HG03558 (cell line): Measurements from ENCODE around the gene SLC25A43.
"Not testable (repeated sequence)": the region's sequence is repeated elsewhere in the genome, so short reads cannot be mapped to it uniquely, and the experiment has no call there.

ENCODE experiments used
- ATAC-seq: cut with Tn5 transposase; IDR thresholded peaks from one replicate; pipeline ENCODE4 v1.9.1; 2021; ENCODE audit warnings: moderate number of reproducible peaks; ENCODE audit not compliant: unreplicated experiment; ENCODE audit errors: extremely low read depth

Gene SLC25A43

DNA sequence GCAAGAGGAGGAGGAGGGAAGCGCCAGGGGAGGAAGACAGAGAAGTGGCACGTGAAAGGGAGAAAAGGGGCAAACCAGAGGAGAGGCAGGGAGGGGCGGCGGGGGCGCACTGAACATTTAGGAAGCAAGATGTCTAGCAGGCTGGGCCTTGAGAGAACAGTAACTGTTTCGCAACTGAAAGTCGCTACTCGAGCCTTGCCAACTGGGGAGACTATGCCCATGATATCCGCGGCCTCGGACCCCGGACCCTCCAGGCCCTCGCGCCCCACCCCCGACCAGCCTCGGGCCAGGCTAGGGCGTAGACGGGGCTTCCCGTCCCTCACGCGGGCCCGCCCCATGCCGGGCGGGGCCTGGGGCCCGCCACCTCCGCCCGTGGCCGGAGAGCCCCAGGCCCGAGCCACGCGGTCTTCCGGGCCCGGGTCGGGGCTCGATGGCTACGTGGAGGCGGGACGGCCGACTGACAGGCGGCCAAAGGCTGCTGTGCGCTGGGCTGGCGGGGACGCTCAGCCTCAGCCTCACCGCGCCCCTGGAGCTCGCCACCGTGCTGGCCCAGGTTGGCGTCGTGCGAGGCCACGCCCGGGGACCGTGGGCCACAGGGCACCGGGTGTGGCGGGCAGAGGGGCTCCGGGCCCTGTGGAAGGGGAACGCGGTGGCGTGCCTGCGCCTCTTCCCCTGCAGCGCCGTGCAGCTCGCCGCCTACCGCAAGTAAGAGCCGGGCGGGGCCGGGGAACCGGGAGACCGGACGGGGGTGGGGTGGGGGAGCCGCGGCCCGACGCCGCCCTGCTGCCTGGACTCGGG, at the start of gene SLC25A43:
Gene SLC25A43, plus strand, starts transcription at position 363 of the 798 bp plus-strand sequence. Its CDS starts 68 bp downstream, at position 431.
- ATAC-seq, result peak; percentile 68

GRCh38 chrX:119359618-119360382, 39.3 kb upstream of the SLC25A43 start:
- ATAC-seq, result no peak

- ATAC-seq, result not testable (repeated sequence)
Observed at GRCh38 chrX:119361451-119361850, 37.7 kb upstream of the SLC25A43 start.

- not testable (repeated sequence) for ATAC-seq
Observed at GRCh38 chrX:119362074-119362473, 37.1 kb upstream of the SLC25A43 start.

DNA sequence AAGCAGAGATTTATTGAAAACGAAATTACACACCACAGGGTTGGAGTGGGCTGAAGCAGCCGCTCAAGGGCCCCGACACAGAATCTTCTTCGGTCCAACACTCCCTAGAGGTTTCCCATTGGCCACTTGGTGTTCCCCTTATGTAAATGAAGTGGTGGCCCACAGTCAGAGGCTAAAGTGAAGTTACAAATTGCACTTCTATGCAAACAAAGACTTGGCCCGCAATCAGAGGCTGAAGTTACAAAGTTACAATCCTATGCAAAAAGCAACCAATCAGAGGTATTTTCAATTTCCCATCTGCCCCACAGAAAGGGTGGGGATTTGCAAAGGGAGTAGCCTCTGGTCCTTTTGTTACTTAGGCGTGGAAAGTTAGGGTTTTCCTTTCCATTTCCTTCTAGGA, 35.7 kb upstream of the SLC25A43 start:
- ATAC-seq, result no peak

GRCh38 chrX:119371861-119372260, 27.3 kb upstream of the SLC25A43 start:
- ATAC-seq, result not testable (repeated sequence)

GRCh38 chrX:119374736-119375135, 24.4 kb upstream of the SLC25A43 start:
- ATAC-seq, result no peak

- no peak for ATAC-seq
Observed at GRCh38 chrX:119375561-119375960, 23.6 kb upstream of the SLC25A43 start.

DNA sequence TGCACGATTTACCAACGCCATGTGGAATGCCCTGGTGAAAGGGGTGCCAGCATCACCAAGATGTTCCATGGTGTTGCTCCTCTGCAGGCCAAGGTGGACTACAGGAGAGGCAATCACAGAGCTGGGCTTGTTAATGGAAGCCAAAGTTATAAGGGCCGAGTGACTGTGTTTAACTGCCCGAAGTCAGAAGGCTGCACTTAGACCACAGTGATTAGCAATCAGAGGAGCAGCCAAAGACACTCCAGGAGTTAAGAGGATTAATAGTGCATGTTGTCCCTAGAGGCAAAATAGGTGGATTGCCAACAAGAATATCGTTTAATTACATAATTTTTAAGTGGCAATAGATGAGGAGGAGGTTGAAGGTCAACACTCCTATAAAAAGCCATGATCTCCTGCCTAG, 22.8 kb upstream of the SLC25A43 start:
- no peak for ATAC-seq

DNA sequence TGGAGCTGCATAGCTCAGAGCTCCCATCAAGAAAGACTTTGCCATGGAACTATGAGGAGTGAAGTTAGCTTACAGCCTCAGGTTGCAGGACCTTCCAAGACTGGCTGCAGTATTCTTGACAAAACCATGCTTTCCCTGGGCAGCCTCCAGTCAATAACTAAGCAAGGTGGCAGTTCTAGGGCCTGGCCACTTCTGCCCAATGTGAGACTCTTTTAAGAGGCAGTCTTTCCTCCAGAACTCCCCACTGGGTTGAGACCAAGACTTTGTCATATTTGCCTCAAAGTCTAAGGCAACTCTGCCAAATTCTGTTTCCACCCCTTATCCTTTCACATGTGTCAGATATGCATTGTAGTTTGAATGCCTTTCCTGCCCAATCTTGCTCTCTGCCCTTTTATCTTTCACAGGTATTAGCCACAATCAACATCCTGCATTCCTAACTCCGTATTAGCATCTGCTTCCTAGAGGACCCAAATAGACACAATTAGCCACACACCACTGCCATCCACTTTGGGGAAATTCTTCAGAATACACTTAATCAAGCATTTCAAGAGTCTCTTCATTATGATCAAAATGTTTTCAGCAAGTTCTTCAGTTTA, 17.7 kb upstream of the SLC25A43 start:
- no peak for ATAC-seq

- no peak for ATAC-seq
Observed at GRCh38 chrX:119382606-119383005, 16.5 kb upstream of the SLC25A43 start.

DNA sequence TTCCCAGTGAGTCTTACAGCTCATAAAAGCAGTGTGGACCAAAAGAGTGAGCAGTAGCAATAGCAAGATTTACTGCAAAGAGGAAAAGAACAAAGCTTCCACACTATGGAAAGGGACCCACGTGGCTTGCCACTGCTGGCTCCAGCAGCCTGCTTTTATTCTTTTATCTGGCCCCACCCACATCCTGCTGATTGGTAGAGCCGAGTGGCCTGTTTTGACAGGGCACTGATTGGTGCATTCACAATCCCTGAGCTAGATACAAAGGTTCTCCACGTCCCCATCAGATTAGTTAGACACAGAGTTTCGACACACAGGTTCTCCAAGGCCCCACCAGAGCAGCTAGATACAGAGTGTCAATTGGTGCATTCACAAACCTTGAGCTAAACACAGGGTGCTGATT, 12.5 kb upstream of the SLC25A43 start:
- ATAC-seq, result not testable (repeated sequence)

GRCh38 chrX:119387426-119387825, 11.7 kb upstream of the SLC25A43 start:
- not testable (repeated sequence) for ATAC-seq

DNA sequence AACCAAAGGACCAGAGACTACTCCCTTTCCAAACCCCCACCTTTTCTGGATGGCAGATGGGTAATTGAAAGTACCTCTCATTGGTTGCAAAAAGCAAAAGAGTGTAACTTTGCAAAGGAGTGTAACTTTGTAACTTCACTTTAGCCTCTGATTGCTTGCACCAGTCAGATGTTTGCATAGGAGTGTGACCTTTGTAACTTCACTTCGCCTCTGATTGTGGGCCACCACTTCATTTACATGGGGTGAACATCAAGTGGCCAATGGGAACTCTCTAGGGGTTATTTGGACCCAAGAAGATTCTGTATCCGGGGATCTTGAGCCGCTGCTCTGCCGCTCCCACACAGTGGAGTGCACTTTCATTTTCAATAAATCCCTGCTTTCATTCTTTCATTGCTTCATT, 9.9 kb upstream of the SLC25A43 start:
- no peak for ATAC-seq

DNA sequence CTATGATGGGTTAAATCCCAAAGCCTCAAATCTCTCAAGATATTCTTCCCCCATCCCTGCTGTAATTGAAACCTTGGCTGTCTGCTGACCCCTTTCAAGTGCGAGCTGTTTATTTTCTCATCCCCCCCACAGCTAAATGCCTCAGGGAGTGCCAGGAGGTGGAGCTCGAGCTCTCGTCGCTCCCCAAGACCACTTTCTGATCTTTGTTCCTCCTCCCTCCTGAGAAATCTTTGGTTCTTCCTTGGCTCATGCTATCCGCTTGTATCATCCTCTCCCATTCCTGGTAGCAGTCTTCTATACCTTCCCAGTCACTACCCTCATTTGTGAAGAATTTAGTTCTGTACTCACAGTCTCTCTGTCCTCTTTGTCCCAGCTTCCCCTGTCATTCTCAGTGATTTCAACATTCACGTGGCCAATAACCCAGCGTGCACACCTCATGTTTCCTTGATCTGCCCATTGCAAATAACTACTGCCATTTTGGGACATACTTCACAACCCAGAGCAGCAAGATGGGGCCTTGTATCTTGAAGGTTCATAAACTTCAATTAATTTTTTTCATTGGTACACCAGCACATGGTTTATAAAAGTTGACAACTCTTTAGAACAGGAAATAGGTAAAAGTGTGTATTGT, 9.2 kb upstream of the SLC25A43 start:
- ATAC-seq, result no peak

DNA sequence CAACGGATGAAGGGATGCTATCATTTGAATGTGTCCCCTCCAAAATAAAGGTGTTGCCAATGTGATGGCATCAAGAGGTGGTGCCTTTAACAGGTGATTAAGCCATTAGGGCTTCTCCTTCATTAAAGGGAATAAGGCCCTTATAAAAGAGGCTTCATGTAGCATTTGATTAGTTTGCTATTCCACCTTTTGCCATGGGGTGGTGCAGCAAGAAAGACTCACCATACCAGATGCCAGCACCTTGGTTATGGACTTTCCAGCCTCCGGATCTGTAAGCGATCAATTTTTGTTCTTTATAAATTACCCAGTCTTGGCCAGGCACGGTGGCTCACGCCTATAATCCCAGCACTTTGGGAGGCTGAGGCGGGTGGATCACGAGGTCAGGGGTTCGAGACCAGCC, 7.9 kb upstream of the SLC25A43 start:
- ATAC-seq, result no peak

DNA sequence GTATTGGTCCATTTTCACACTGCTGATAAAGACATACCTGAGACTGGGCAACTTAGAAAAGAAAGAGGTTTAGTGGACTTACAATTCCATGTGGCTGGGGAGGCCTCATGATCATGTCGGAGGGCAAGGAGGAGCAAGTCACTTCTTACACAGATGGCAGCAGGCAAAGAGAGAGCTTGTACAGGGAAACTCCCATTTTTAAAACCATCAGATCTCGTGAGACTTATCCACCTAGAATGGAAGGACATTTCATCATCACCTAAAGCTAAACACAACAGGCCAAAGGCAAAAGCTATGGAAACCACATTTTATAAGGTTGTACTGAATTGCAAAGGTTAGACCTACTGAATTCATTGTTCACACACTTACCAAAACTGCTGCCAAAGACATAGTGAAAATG, 6.0 kb upstream of the SLC25A43 start:
- ATAC-seq, result no peak

DNA sequence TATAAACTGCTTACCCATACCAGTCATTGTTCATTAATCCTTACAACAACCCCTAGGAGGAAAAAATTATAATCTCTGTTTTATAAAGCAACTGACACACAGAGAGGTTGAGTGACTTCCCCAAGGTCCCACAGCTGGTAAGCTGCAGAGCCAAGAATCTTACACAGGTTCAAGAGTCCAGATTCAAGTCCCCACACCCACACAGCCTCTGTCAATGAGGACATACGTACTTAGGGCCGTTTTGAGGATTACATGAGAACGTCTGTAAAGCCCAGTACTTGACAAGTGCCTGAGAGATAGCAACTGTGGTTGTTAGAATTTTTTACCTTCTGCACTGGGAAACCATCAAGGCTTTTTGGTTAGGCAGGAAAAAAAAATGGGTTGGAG, 556 bp upstream of the SLC25A43 start:
- ATAC-seq, result no peak

DNA sequence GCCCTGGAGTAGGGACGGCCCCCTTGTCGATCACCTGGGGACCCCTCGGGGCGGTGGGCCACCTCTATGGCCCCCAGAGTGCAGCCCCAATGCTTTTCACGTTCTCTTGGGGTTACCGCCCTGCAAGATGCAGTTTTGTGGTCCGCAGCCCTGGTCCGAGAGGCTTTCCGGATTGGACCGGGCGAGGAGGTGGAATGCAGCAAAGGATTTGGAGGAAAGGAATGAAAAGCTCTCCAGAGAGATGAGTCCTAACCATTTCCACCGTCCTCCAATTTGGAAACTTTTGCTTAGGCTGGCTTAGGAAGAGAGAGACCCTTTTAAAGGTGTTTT, 601 bp downstream of the SLC25A43 start:
- no peak for ATAC-seq

DNA sequence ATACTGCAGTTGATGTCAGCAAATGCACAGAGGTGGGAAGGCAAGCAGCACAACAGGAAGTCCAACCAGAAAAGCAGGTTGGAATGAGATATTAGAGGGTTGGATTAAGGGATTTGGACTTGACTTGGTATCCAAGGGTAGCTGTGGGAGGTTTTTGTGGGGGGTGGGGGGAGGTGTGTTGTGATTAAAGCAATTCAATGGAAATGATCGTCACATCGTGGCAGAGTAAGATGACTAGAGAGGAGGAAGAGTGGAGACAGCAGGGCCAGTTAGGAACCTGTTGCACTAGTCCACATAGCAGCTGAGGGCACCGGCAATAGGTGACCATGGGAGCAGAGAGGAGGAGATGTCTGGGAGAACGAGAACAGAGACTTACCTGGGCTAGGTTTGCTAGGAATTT, 2.4 kb downstream of the SLC25A43 start:
- ATAC-seq, result no peak

DNA sequence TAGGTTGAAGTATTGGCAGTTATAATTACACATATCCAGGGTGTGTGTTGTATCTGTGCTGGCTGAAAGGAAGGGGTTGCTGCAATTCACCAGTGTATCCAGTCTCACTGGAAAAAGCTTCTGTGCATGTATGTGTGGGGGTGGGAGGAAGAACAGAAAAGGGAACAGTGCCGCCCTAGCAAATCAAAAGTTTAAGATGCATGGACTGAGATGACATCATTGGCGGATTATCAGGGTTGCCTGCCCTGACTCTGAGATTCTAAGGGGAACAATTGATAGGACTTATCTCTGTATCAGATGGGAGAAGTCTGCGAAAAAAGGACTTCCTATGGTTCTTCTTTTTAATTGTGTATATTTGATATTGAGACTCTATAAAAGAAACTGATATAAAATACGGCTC, 3.5 kb downstream of the SLC25A43 start:
- ATAC-seq, result no peak
